ENCODE measurements around the gene ITGA11.

- TF ChIP-seq CTCF (IDR thresholded peaks at IDR 0.05; ENCODE audit: insufficient read depth, low read depth, low read length), result no peak
- TF ChIP-seq EZH2 (IDR thresholded peaks at IDR 0.05; ENCODE audit: insufficient read depth, low read length), result no peak
Observed at GRCh38 chr15:68379759-68380290, 52.1 kb downstream of the ITGA11 start.
